HEK293 (cell line): ENCODE data around the gene GOLGA2.

Source experiments
- BCL11A ChIP-seq: fragments of 450-650 bp; formaldehyde crosslinking; IDR thresholded peaks from 2 replicates; pipeline ENCODE4 v1.5.1; 2016; ENCODE audit warnings: low read depth, missing biosample characterization, missing genetic modification characterization
- HOXA7 ChIP-seq: sonication (generic); formaldehyde crosslinking; IDR thresholded peaks from 2 replicates; pipeline ENCODE4 v1.8.1; 2022; ENCODE audit warnings: missing genetic modification reagents, borderline replicate concordance
- HOXD13 ChIP-seq: sonication (generic); formaldehyde crosslinking; IDR thresholded peaks from 2 replicates; pipeline ENCODE4 v1.8.0; 2022; ENCODE audit warnings: missing genetic modification reagents, borderline replicate concordance
- TSHZ1 ChIP-seq: fragments of 450-650 bp; formaldehyde crosslinking; IDR thresholded peaks from 2 replicates; pipeline ENCODE4 v1.5.1; 2016; ENCODE audit warnings: missing biosample characterization, missing genetic modification characterization, borderline replicate concordance
- ZBTB7A ChIP-seq: fragments of 450-650 bp; formaldehyde crosslinking; IDR thresholded peaks from 2 replicates; pipeline ENCODE4 v1.5.1; 2016; ENCODE audit warnings: low read depth, missing biosample characterization, missing genetic modification characterization
- ZNF10 ChIP-seq: fragments of 450-650 bp; formaldehyde crosslinking; IDR thresholded peaks from 2 replicates; pipeline ENCODE4 v1.5.1; 2017; ENCODE audit warnings: missing biosample characterization, missing genetic modification characterization
- ZNF274 ChIP-seq, 2 experiments: fragments of 200-500 bp in 1 of 2; fragments of 450-650 bp in 1 of 2; sonication (Bioruptor generic) in 1 of 2; formaldehyde crosslinking in 1 of 2; IDR thresholded peaks; 2 replicates each; pipeline versions ENCODE4 v1.5.1 to v1.6.1; 2014 to 2016; ENCODE audit warnings: borderline replicate concordance in 1 of 2, inconsistent platforms in 1 of 2, low read length in 1 of 2, missing biosample characterization in 1 of 2, missing genetic modification characterization in 1 of 2
- ZNF335 ChIP-seq: fragments of 450-650 bp; formaldehyde crosslinking; conservative IDR thresholded peaks from 2 replicates; pipeline ENCODE4 v1.5.1; 2016; ENCODE audit warnings: missing biosample characterization, missing genetic modification characterization
- ZNF354C ChIP-seq: fragments of 450-650 bp; formaldehyde crosslinking; IDR thresholded peaks from 2 replicates; pipeline ENCODE4 v1.5.1; 2016; ENCODE audit warnings: missing biosample characterization, missing genetic modification characterization, low read depth, borderline replicate concordance
- TF ChIP-seq, protein P1 (sequence below): fragments of 450-650 bp; formaldehyde crosslinking; IDR thresholded peaks from 2 replicates; pipeline ENCODE4 v1.5.1; 2016; ENCODE audit warnings: missing biosample characterization, missing genetic modification characterization
- TF ChIP-seq, protein P2 (sequence below): fragments of 450-650 bp; formaldehyde crosslinking; IDR thresholded peaks from 2 replicates; pipeline ENCODE4 v1.5.1; 2017; ENCODE audit warnings: missing biosample characterization, mild to moderate bottlenecking, missing genetic modification characterization, moderate library complexity
- TF ChIP-seq, protein P3 (sequence below): IDR thresholded peaks from 2 replicates; pipeline ENCODE4 v1.6.1; 2011; ENCODE audit warnings: mild to moderate bottlenecking, low read depth, low read length, borderline replicate concordance

GRCh38 chr9:128316421-128316820, 40.6 kb upstream of the GOLGA2 start:
- TF ChIP-seq, protein P1, sequence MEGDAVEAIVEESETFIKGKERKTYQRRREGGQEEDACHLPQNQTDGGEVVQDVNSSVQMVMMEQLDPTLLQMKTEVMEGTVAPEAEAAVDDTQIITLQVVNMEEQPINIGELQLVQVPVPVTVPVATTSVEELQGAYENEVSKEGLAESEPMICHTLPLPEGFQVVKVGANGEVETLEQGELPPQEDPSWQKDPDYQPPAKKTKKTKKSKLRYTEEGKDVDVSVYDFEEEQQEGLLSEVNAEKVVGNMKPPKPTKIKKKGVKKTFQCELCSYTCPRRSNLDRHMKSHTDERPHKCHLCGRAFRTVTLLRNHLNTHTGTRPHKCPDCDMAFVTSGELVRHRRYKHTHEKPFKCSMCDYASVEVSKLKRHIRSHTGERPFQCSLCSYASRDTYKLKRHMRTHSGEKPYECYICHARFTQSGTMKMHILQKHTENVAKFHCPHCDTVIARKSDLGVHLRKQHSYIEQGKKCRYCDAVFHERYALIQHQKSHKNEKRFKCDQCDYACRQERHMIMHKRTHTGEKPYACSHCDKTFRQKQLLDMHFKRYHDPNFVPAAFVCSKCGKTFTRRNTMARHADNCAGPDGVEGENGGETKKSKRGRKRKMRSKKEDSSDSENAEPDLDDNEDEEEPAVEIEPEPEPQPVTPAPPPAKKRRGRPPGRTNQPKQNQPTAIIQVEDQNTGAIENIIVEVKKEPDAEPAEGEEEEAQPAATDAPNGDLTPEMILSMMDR = no peak
- TF ChIP-seq ZNF354C (tag by site-specific recombination) = no peak
- no peak for TF ChIP-seq ZBTB7A (tag by site-specific recombination)
- no peak for TF ChIP-seq ZNF274 (IDR thresholded peaks at IDR 0.05; ENCODE audit: low read length)
- no peak for TF ChIP-seq ZNF274 (tag by site-specific recombination; IDR thresholded peaks at IDR 0.05; ENCODE audit: borderline replicate concordance)
- no peak for TF ChIP-seq BCL11A (tag by site-specific recombination)
- TF ChIP-seq TSHZ1 = no peak
- TF ChIP-seq, protein P2, sequence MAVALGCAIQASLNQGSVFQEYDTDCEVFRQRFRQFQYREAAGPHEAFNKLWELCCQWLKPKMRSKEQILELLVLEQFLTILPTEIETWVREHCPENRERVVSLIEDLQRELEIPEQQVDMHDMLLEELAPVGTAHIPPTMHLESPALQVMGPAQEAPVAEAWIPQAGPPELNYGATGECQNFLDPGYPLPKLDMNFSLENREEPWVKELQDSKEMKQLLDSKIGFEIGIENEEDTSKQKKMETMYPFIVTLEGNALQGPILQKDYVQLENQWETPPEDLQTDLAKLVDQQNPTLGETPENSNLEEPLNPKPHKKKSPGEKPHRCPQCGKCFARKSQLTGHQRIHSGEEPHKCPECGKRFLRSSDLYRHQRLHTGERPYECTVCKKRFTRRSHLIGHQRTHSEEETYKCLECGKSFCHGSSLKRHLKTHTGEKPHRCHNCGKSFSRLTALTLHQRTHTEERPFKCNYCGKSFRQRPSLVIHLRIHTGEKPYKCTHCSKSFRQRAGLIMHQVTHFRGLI (tag by site-specific recombination) = no peak
- TF ChIP-seq ZNF335 (tag by site-specific recombination) = no peak
- no peak for TF ChIP-seq HOXD13 (CRISPR knock-in tag)
- no peak for TF ChIP-seq HOXA7 (CRISPR knock-in tag)
- no peak for TF ChIP-seq ZNF10 (tag by site-specific recombination)
- TF ChIP-seq, protein P3, sequence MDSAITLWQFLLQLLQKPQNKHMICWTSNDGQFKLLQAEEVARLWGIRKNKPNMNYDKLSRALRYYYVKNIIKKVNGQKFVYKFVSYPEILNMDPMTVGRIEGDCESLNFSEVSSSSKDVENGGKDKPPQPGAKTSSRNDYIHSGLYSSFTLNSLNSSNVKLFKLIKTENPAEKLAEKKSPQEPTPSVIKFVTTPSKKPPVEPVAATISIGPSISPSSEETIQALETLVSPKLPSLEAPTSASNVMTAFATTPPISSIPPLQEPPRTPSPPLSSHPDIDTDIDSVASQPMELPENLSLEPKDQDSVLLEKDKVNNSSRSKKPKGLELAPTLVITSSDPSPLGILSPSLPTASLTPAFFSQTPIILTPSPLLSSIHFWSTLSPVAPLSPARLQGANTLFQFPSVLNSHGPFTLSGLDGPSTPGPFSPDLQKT = no peak
